SHP77 treated with DMSO at 0.1 percent for 48 hours (cell line): ENCODE data around the gene VTI1A.
"Not testable (repeated sequence)": the region's sequence is repeated elsewhere in the genome, so short reads cannot be mapped to it uniquely, and the experiment has no call there.

ENCODE experiments used
- DNase-seq: peaks from one replicate; lab custom pipeline; 2025; lab: John Stamatoyannopoulos, UW

The VTI1A gene

GRCh38 chr10:112446855-112447619 is at the start of gene VTI1A, which contains the start of gene ZDHHC6:
Gene VTI1A, plus strand, starts transcription at chr10:112447215. Its CDS starts 159 bp downstream, at chr10:112447374.
Gene ZDHHC6, minus strand, starts transcription at chr10:112446914. Its CDS starts 1,478 bp downstream, at chr10:112445436.
- DNase-seq: peak; percentile 69

- no peak for DNase-seq
These were observed 49.4 kb upstream of the VTI1A start for GRCh38 chr10:112397592-112397991.

- no peak for DNase-seq
These were observed 44.1 kb upstream of the VTI1A start for GRCh38 chr10:112402917-112403316.

GRCh38 chr10:112404617-112405016 is 42.4 kb upstream of the VTI1A start:
- DNase-seq: no peak

- not testable (repeated sequence) for DNase-seq
These were observed 40.2 kb upstream of the VTI1A start for GRCh38 chr10:112406806-112407205.

- no peak for DNase-seq
These were observed 39.3 kb upstream of the VTI1A start for GRCh38 chr10:112407696-112408095.

GRCh38 chr10:112409299-112409698 is 37.7 kb upstream of the VTI1A start:
- DNase-seq: no peak

GRCh38 chr10:112409755-112410154 is 37.3 kb upstream of the VTI1A start:
- DNase-seq: no peak

- no peak for DNase-seq
These were observed 34.3 kb upstream of the VTI1A start for GRCh38 chr10:112412696-112413095.

GRCh38 chr10:112421731-112422130 is 25.3 kb upstream of the VTI1A start:
- DNase-seq: no peak

- DNase-seq: no peak
These were observed 22.4 kb upstream of the VTI1A start for GRCh38 chr10:112424651-112425050.

GRCh38 chr10:112426111-112426510 is 20.9 kb upstream of the VTI1A start:
- DNase-seq: no peak

GRCh38 chr10:112429147-112429546 is 17.9 kb upstream of the VTI1A start:
- no peak for DNase-seq

GRCh38 chr10:112429654-112430230 is 17.3 kb upstream of the VTI1A start:
- DNase-seq: no peak

GRCh38 chr10:112433136-112433535 is 13.9 kb upstream of the VTI1A start:
- DNase-seq: no peak

- DNase-seq: no peak
These were observed 11.9 kb upstream of the VTI1A start for GRCh38 chr10:112434988-112435619.

- DNase-seq: no peak
These were observed 8.7 kb upstream of the VTI1A start for GRCh38 chr10:112438356-112438755.

GRCh38 chr10:112441520-112441919 is 5.5 kb upstream of the VTI1A start:
- no peak for DNase-seq

- no peak for DNase-seq
These were observed 5.0 kb upstream of the VTI1A start for GRCh38 chr10:112442063-112442462.

GRCh38 chr10:112446055-112446854 is 760 bp upstream of the VTI1A start:
- DNase-seq: no peak

- no peak for DNase-seq
These were observed 559 bp downstream of the VTI1A start for GRCh38 chr10:112447620-112447928.

GRCh38 chr10:112448888-112449287 is 1.9 kb downstream of the VTI1A start:
- no peak for DNase-seq
